Caco-2 (cell line): ENCODE measurements around the gene CDK5R1. TPM values are rescaled to one million over a fixed set of nuclear protein-coding genes. Genes with fewer than 3 reads are reported as not detected.

Experiments
- Bru-seq: library from RNA; stranded (reverse); fragments of 400-500 nt; gene quantifications from one replicate; lab custom pipeline; 2021; lab: Mats Ljungman, UMichigan
- BruChase-seq, 2 experiments: library from RNA; stranded (reverse); fragments of 400-500 nt; gene quantifications; one replicate each; lab custom pipeline; 2021; lab: Mats Ljungman, UMichigan
- BruUV-seq: library from RNA; stranded (reverse); fragments of 400-500 nt; replicated peaks from 2 replicates; lab custom pipeline; 2021; lab: Mats Ljungman, UMichigan
- CTCF ChIA-PET: fragments of 300-600 bp; sonication (Branson Sonifier 250); formaldehyde crosslinking; loops from one replicate; lab custom pipeline; 2022; ENCODE audit warnings: antibody characterized with exemption; lab: Charles Lee
- POLR2A ChIA-PET: fragments of 300-600 bp; sonication (Branson Sonifier 250); formaldehyde crosslinking; loops from one replicate; lab custom pipeline; 2022; ENCODE audit warnings: antibody characterized with exemption; lab: Charles Lee
- DNase-seq, 2 experiments: peaks; one replicate each; pipeline versions ENCODE4 v3.0.0 to v3.0.0-alpha.2; 2020 to 2022
- H3K27me3 ChIP-seq: replicated peaks from 2 replicates; pipeline ENCODE4 v1.6.0; 2011; ENCODE audit warnings: low read length; ENCODE audit not compliant: control insufficient read depth, insufficient read depth
- H3K36me3 ChIP-seq: 2 replicates; pipeline ENCODE4 v1.5.1; 2011; ENCODE audit warnings: low read length; ENCODE audit not compliant: control insufficient read depth, insufficient read depth
- H3K4me1 ChIP-seq: fragments of 250-450 bp; sonication (Bioruptor Pico); 2 replicates; pipeline ENCODE4 v1.5.1; 2020; ENCODE audit warnings: mild to moderate bottlenecking
- H3K4me3 ChIP-seq: 2 replicates; pipeline ENCODE4 v1.5.1; 2011; ENCODE audit warnings: low read depth, mild to moderate bottlenecking, control low read depth, low read length
- H3K9me3 ChIP-seq: fragments of 250-450 bp; sonication (Bioruptor Pico); 2 replicates; pipeline ENCODE4 v1.5.1; 2020; ENCODE audit warnings: mild to moderate bottlenecking, moderate library complexity
- H3K27ac Mint-ChIP-seq: one replicate; pipeline ENCODE4 v1.8.0; 2022; ENCODE audit warnings: mixed read lengths; ENCODE audit not compliant: unreplicated experiment
- H3K27me3 Mint-ChIP-seq: one replicate; pipeline ENCODE4 v1.8.0; 2022; ENCODE audit warnings: mixed read lengths; ENCODE audit not compliant: insufficient read depth, unreplicated experiment
- H3K36me3 Mint-ChIP-seq: one replicate; pipeline ENCODE4 v1.8.0; 2022; ENCODE audit warnings: mild to moderate bottlenecking, mixed read lengths; ENCODE audit not compliant: insufficient read depth, unreplicated experiment
- H3K4me1 Mint-ChIP-seq: one replicate; pipeline ENCODE4 v1.8.0; 2022; ENCODE audit warnings: low read depth, mixed read lengths; ENCODE audit not compliant: unreplicated experiment
- H3K4me3 Mint-ChIP-seq: one replicate; pipeline ENCODE4 v1.8.0; 2022; ENCODE audit warnings: mild to moderate bottlenecking, moderate library complexity, mixed read lengths; ENCODE audit not compliant: unreplicated experiment
- H3K9me3 Mint-ChIP-seq: one replicate; pipeline ENCODE4 v1.8.0; 2022; ENCODE audit warnings: mixed read lengths; ENCODE audit not compliant: unreplicated experiment
- intact Hi-C: fragments of 100-400 bp; cut with micrococcal nuclease; formaldehyde crosslinking; loops from one replicate; pipeline ENCODE4 v1.10.0; 2022; ENCODE audit not compliant: unreplicated experiment
- long read RNA-seq: library from polyadenylated mRNA; stranded (forward); transcript quantifications from one replicate; pipeline ENCODE4 v2.0.0, GENCODE V29; 2022
- total RNA-seq: library from RNA; stranded (reverse); gene quantifications from 2 replicates; pipeline ENCODE4 v1.2.3, GENCODE V29; 2022
- TF ChIP-seq, protein P1 (sequence below), 2 experiments: fragments of 200-600 bp in 1 of 2; IDR thresholded peaks; 1 replicate in 1 of 2; 2 replicates in 1 of 2; pipeline versions ENCODE4 v1.5.1 to v1.8.0; 2011 to 2022; ENCODE audit warnings: antibody characterized with exemption in 1 of 2, control low read depth in 1 of 2, inconsistent platforms in 1 of 2, low read depth in 1 of 2, low read length in 1 of 2, mild to moderate bottlenecking in 1 of 2, moderate library complexity in 1 of 2; ENCODE audit not compliant: insufficient read depth in 1 of 2, severe bottlenecking in 1 of 2, unreplicated experiment in 1 of 2

CDK5R1 gene
- 6.6 and 7.3 TPM in 2 replicates for total RNA-seq
- percentile 69 among the genes with signal in this experiment for Bru-seq, nascent RNA
- percentile 84 among the genes with signal in this experiment for BruChase-seq, experiment 1, labeled RNA remaining after a 2-hour chase
- percentile 58 among the genes with signal in this experiment for BruChase-seq, experiment 2, labeled RNA remaining after a 6-hour chase
- long read RNA-seq, full-length matches to known transcripts, result 8 of 17 reads
- long read RNA-seq, partial matches to known transcripts, result 0 of 17 reads
- long read RNA-seq, other reads (novel, unspliced or antisense), result 9 of 17 reads

GRCh38 chr17:32486701-32487472 lies at the start of gene CDK5R1:
TSS of gene CDK5R1 (plus strand) at chr17:32486993. CDS start at chr17:32487621, 628 bp downstream.
- H3K4me1 Mint-ChIP-seq, result peaks cover 24% of the 10 kb centered on the region
- no TSS peak for BruUV-seq
- ChIA-PET CTCF (interaction anchor here (0.6 to 2.1 kb wide), 4 partner anchors 43 to 423 kb away, joined by 3 to 8 read pairs (median 3); partner anchors contain the start of gene PSMD11), POLR2A (interaction anchor here (0.6 to 1.3 kb wide), 4 partner anchors 39 to 468 kb away, joined by 3 to 10 read pairs (median 6); partner anchors contain the start of gene PSMD11)
- Histone ChIP-seq H3K9me3 (no peaks in the 10 kb centered on the region), H3K4me1 (peaks cover 18% of the 10 kb centered on the region), H3K27me3 (no peaks in the 10 kb centered on the region), H3K4me3 (peak within 1 kb of the TSS; percentile 77), H3K36me3 (no peaks in the 10 kb centered on the region)
- peak within 1 kb of the TSS; percentile 88 for H3K4me3 Mint-ChIP-seq
- H3K36me3 Mint-ChIP-seq, result peaks cover 68% of the 10 kb centered on the region
- no peaks in the 10 kb centered on the region for H3K27me3 Mint-ChIP-seq
- intact Hi-C loops, result loop anchor here (1.0 kb wide), 1 partner anchor 268 kb away; no protein-coding TSS in a partner anchor
- TF ChIP-seq, protein P1, sequence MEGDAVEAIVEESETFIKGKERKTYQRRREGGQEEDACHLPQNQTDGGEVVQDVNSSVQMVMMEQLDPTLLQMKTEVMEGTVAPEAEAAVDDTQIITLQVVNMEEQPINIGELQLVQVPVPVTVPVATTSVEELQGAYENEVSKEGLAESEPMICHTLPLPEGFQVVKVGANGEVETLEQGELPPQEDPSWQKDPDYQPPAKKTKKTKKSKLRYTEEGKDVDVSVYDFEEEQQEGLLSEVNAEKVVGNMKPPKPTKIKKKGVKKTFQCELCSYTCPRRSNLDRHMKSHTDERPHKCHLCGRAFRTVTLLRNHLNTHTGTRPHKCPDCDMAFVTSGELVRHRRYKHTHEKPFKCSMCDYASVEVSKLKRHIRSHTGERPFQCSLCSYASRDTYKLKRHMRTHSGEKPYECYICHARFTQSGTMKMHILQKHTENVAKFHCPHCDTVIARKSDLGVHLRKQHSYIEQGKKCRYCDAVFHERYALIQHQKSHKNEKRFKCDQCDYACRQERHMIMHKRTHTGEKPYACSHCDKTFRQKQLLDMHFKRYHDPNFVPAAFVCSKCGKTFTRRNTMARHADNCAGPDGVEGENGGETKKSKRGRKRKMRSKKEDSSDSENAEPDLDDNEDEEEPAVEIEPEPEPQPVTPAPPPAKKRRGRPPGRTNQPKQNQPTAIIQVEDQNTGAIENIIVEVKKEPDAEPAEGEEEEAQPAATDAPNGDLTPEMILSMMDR (IDR thresholded peaks at IDR 0.05; ENCODE audit: insufficient read depth in 1 of 2, low read depth in 1 of 2, low read length in 1 of 2, severe bottlenecking in 1 of 2, unreplicated experiment in 1 of 2), result no peak
- DNase-seq, result peak; percentile 84 to 90
- no peaks in the 10 kb centered on the region for H3K9me3 Mint-ChIP-seq
- peak within 1 kb of the TSS; percentile 89 for H3K27ac Mint-ChIP-seq

DNA sequence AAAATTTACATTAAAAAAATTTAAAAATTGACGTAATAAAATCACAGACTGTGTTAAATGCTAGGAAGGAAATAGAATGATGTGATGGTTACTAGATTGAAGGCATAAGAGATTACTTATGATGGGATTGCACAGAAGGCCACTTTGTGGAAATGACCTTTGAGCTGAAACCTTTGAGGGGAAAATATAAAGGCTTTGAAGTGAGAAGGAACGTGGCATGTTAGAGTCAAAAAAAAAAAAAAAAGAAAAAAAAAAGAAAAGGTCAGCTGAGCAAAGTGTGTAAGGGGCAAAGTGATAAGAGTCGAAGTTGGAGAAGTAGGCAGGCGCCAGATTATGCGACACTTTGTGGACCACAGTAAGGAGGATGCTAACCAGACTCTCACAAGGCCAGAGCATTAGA lies 46.1 kb upstream of the CDK5R1 start:
- ChIA-PET POLR2A (interaction anchor here (0.6 to 1.1 kb wide), 2 partner anchors 11 to 44 kb away, joined by 3 to 6 read pairs; no protein-coding TSS in a partner anchor), CTCF (interaction anchor here (0.6 to 1.1 kb wide), 4 partner anchors 35 to 235 kb away, joined by 3 to 5 read pairs (median 4); no protein-coding TSS in a partner anchor)
- Mint-ChIP-seq H3K27ac (no peak overlapping the region), H3K4me3 (no peak overlapping the region), H3K4me1 (peaks cover 11% of the 10 kb centered on the region), H3K27me3 (no peaks in the 10 kb centered on the region), H3K36me3 (peaks cover 15% of the 10 kb centered on the region), H3K9me3 (peaks cover 8% of the 10 kb centered on the region)
- H3K4me3 ChIP-seq, result no peak overlapping the region
- intact Hi-C loops, result loop anchor here (5.0 kb wide), 3 partner anchors 43 to 188 kb away; partner anchors contain the start of gene ZNF207
- H3K9me3 ChIP-seq, result no peaks in the 10 kb centered on the region
- H3K4me1 ChIP-seq, result peaks cover 12% of the 10 kb centered on the region
- BruUV-seq, result no TSS peak
- peak in 1 of 2 experiments; percentile 10 for DNase-seq
- TF ChIP-seq, protein P1 (IDR thresholded peaks at IDR 0.05; ENCODE audit: insufficient read depth in 1 of 2, low read depth in 1 of 2, low read length in 1 of 2, severe bottlenecking in 1 of 2, unreplicated experiment in 1 of 2), result no peak
- H3K27me3 ChIP-seq, result no peaks in the 10 kb centered on the region
- no peaks in the 10 kb centered on the region for H3K36me3 ChIP-seq

GRCh38 chr17:32441886-32442285 lies 44.9 kb upstream of the CDK5R1 start:
- CTCF ChIA-PET, result no interaction called here
- Mint-ChIP-seq H3K4me1 (peaks cover 21% of the 10 kb centered on the region), H3K36me3 (peaks cover 25% of the 10 kb centered on the region), H3K4me3 (no peak overlapping the region), H3K27me3 (no peaks in the 10 kb centered on the region), H3K9me3 (no peaks in the 10 kb centered on the region), H3K27ac (no peak overlapping the region)
- intact Hi-C loops, result loop anchor here (5.0 kb wide), 3 partner anchors 45 to 190 kb away; partner anchors contain the start of gene ZNF207
- Histone ChIP-seq H3K36me3 (no peaks in the 10 kb centered on the region), H3K4me1 (peaks cover 20% of the 10 kb centered on the region), H3K4me3 (no peak overlapping the region), H3K9me3 (no peaks in the 10 kb centered on the region), H3K27me3 (no peaks in the 10 kb centered on the region)
- DNase-seq, result no peak
- TF ChIP-seq, protein P1 (IDR thresholded peaks at IDR 0.05; ENCODE audit: insufficient read depth in 1 of 2, low read depth in 1 of 2, low read length in 1 of 2, severe bottlenecking in 1 of 2, unreplicated experiment in 1 of 2), result no peak
- POLR2A ChIA-PET, result no interaction called here
- BruUV-seq, result no TSS peak
